HCT116 (cell line): ENCODE measurements around the gene ARHGAP10. TPM values are rescaled to one million over a fixed set of nuclear protein-coding genes. Genes with fewer than 3 reads are reported as not detected.

Source experiments
- ATAC-seq: fragments of 200-7000 bp; cut with Tn5 transposase; 2 replicates; pipeline ENCODE4 v1.9.1; 2020; ENCODE audit warnings: mild to moderate bottlenecking, moderate library complexity
- BruUV-seq: library from RNA; stranded (reverse); fragments of 400-500 nt; replicated peaks from 2 replicates; lab custom pipeline; 2021; lab: Mats Ljungman, UMichigan
- CTCF ChIA-PET: fragments of 300-600 bp; sonication (Branson Sonifier 250); formaldehyde crosslinking; loops from one replicate; lab custom pipeline; 2021; ENCODE audit warnings: antibody characterized with exemption; lab: Charles Lee
- POLR2A ChIA-PET: fragments of 300-600, 350-600 bp; sonication (Branson Sonifier 250); formaldehyde crosslinking; loops from one replicate; lab custom pipeline; 2021; ENCODE audit warnings: antibody characterized with exemption; lab: Charles Lee
- RAD21 ChIA-PET, 2 experiments: fragments of 300-600 bp; sonication (Branson Sonifier 250); formaldehyde crosslinking; loops; one replicate each; lab custom pipeline; 2023; ENCODE audit warnings: low total read pairs in 2 of 2; ENCODE audit not compliant: uncharacterized antibody in 2 of 2, unreplicated experiment in 2 of 2, low non-redundant PET in 1 of 2; lab: Charles Lee
- DNase-seq: peaks from one replicate; pipeline ENCODE4 v3.0.0-alpha.2; 2010; ENCODE audit warnings: low read depth, low spot score
- H2AFZ ChIP-seq: fragments of 200-600 bp; shearing (Covaris generic), sonication (generic); 2 replicates; pipeline ENCODE4 v1.6.1; 2017; ENCODE audit warnings: low read depth, mixed run types, mixed read lengths, antibody characterized with exemption, low read length; ENCODE audit not compliant: poor library complexity, severe bottlenecking
- H3K27ac ChIP-seq: 2 replicates; pipeline ENCODE4 v1.5.1; 2012; ENCODE audit warnings: low read depth, low read length
- H3K27me3 ChIP-seq: fragments of 200-600 bp; sonication (generic); 2 replicates; pipeline ENCODE4 v1.6.1; 2016; ENCODE audit warnings: mixed run types, low read length, mixed read lengths; ENCODE audit not compliant: insufficient read depth
- H3K36me3 ChIP-seq, 2 experiments: fragments of 200-500 bp in 1 of 2; fragments of 200-600 bp in 1 of 2; sonication (Bioruptor generic) in 1 of 2; sonication (generic) in 1 of 2; 2 replicates each; pipeline versions ENCODE4 v1.5.1 to v1.6.1; 2014 to 2016; ENCODE audit warnings: low read length in 2 of 2, inconsistent platforms in 1 of 2, mixed read lengths in 1 of 2, mixed run types in 1 of 2; ENCODE audit not compliant: insufficient read depth in 2 of 2, control insufficient read depth in 1 of 2
- H3K4me1 ChIP-seq, 2 experiments: fragments of 200-600 bp in 1 of 2; sonication (generic) in 1 of 2; 2 replicates each; pipeline versions ENCODE4 v1.5.1 to v1.6.1; 2012 to 2017; ENCODE audit warnings: low read length in 2 of 2, inconsistent platforms in 1 of 2, mild to moderate bottlenecking in 1 of 2, mixed read lengths in 1 of 2, mixed run types in 1 of 2, moderate library complexity in 1 of 2; ENCODE audit not compliant: insufficient read depth in 2 of 2, control insufficient read depth in 1 of 2
- H3K4me2 ChIP-seq: fragments of 200-600 bp; sonication (generic); 2 replicates; pipeline ENCODE4 v1.6.1; 2017; ENCODE audit warnings: mixed run types, low read length, mixed read lengths
- H3K4me3 ChIP-seq, 2 experiments: fragments of 200-600 bp in 1 of 2; sonication (generic) in 1 of 2; replicated peaks in 1 of 2; 2 replicates each; pipeline ENCODE4 v1.5.1; 2011 to 2016; ENCODE audit warnings: low read length in 2 of 2, control low read depth in 1 of 2, low read depth in 1 of 2, mild to moderate bottlenecking in 1 of 2, mixed read lengths in 1 of 2, mixed run types in 1 of 2
- H3K79me2 ChIP-seq: fragments of 200-600 bp; sonication (generic); 2 replicates; pipeline ENCODE4 v1.6.1; 2017; ENCODE audit warnings: mild to moderate bottlenecking, mixed run types, low read length, moderate library complexity, mixed read lengths; ENCODE audit not compliant: insufficient read depth
- H3K9ac ChIP-seq: fragments of 200-600 bp; sonication (generic); 2 replicates; pipeline ENCODE4 v1.6.1; 2016; ENCODE audit warnings: low read length, mixed read lengths
- H3K9me2 ChIP-seq: fragments of 200-600 bp; sonication (generic), shearing (Covaris generic); 2 replicates; pipeline ENCODE4 v1.6.1; 2017; ENCODE audit warnings: mixed run types, mild to moderate bottlenecking, moderate library complexity; ENCODE audit not compliant: insufficient read depth
- H3K9me3 ChIP-seq, 2 experiments: fragments of 200-500 bp in 1 of 2; fragments of 200-600 bp in 1 of 2; sonication (Bioruptor generic) in 1 of 2; sonication (generic) in 1 of 2; 2 replicates each; pipeline ENCODE4 v1.6.1; 2014 to 2017; ENCODE audit warnings: low read length in 2 of 2, mixed read lengths in 2 of 2, inconsistent platforms in 1 of 2, low read depth in 1 of 2, mild to moderate bottlenecking in 1 of 2, mixed run types in 1 of 2, moderate library complexity in 1 of 2; ENCODE audit not compliant: control insufficient read depth in 1 of 2, insufficient read depth in 1 of 2
- H4K20me1 ChIP-seq: fragments of 200-600 bp; sonication (generic), shearing (Covaris generic); 2 replicates; pipeline ENCODE4 v1.6.1; 2017; ENCODE audit warnings: mixed run types, mild to moderate bottlenecking, moderate library complexity; ENCODE audit not compliant: insufficient read depth
- CBX3 ChIP-seq: IDR thresholded peaks from 2 replicates; pipeline ENCODE4 v1.6.1; 2012; ENCODE audit warnings: low read depth
- CEBPB ChIP-seq: IDR thresholded peaks from 2 replicates; pipeline ENCODE4 v1.6.1; 2012; ENCODE audit warnings: low read depth
- EGR1 ChIP-seq: IDR thresholded peaks from 2 replicates; pipeline ENCODE4 v1.6.1; 2012; ENCODE audit warnings: low read depth
- ELF1 ChIP-seq: IDR thresholded peaks from 2 replicates; pipeline ENCODE4 v1.6.1; 2012; ENCODE audit warnings: low read depth, borderline replicate concordance
- EZH2 ChIP-seq: fragments of 200-600 bp; sonication (generic); IDR thresholded peaks from 2 replicates; pipeline ENCODE4 v1.6.1; 2017; ENCODE audit warnings: antibody characterized with exemption, mixed run types
- FOSL1 ChIP-seq: IDR thresholded peaks from 2 replicates; pipeline ENCODE4 v1.6.1; 2012; ENCODE audit warnings: low read depth
- JUND ChIP-seq: IDR thresholded peaks from 2 replicates; pipeline ENCODE4 v1.6.1; 2012
- POLR2AphosphoS5 ChIP-seq: IDR thresholded peaks from 2 replicates; pipeline ENCODE4 v1.6.1; 2011; ENCODE audit warnings: mild to moderate bottlenecking, low read depth, low read length, moderate library complexity
- RAD21 ChIP-seq: IDR thresholded peaks from 2 replicates; pipeline ENCODE4 v1.6.1; 2012; ENCODE audit warnings: low read depth, mild to moderate bottlenecking
- SIN3A ChIP-seq: IDR thresholded peaks from 2 replicates; pipeline ENCODE4 v1.6.1; 2012; ENCODE audit warnings: low read depth
- SRF ChIP-seq: IDR thresholded peaks from 2 replicates; pipeline ENCODE4 v1.6.1; 2012; ENCODE audit warnings: low read depth
- TCF7L2 ChIP-seq: IDR thresholded peaks from 2 replicates; pipeline ENCODE4 v1.7.0; 2011; ENCODE audit warnings: borderline replicate concordance, inconsistent platforms; ENCODE audit not compliant: insufficient read depth, insufficient read length; ENCODE audit errors: extremely low read depth
- YY1 ChIP-seq: IDR thresholded peaks from 2 replicates; pipeline ENCODE4 v1.6.1; 2011; ENCODE audit warnings: low read length, low read depth, moderate library complexity, mild to moderate bottlenecking; ENCODE audit not compliant: insufficient replicate concordance; ENCODE audit errors: extremely low read depth
- ZFX ChIP-seq: fragments of 450-650 bp; IDR thresholded peaks from 2 replicates; pipeline ENCODE4 v1.6.1; 2017
- intact Hi-C: fragments of 100-400 bp; cut with micrococcal nuclease; formaldehyde crosslinking; loops from 2 replicates; pipeline ENCODE4 v1.10.0; 2022
- total RNA-seq: library from RNA; stranded (reverse); gene quantifications from one replicate; pipeline ENCODE4 v1.2.1, GENCODE V29; 2021; ENCODE audit not compliant: unreplicated experiment
- TF ChIP-seq, protein P1 (sequence below): IDR thresholded peaks from 2 replicates; pipeline ENCODE4 v1.6.1; 2012
- TF ChIP-seq, protein P2 (sequence below): IDR thresholded peaks from 2 replicates; pipeline ENCODE4 v1.6.1; 2011; ENCODE audit warnings: mild to moderate bottlenecking, low read length, moderate library complexity; ENCODE audit not compliant: insufficient replicate concordance; ENCODE audit errors: extremely low read depth

Gene ARHGAP10
- total RNA-seq, 1 experiment from 2014 or later, result 24.7 TPM

DNA sequence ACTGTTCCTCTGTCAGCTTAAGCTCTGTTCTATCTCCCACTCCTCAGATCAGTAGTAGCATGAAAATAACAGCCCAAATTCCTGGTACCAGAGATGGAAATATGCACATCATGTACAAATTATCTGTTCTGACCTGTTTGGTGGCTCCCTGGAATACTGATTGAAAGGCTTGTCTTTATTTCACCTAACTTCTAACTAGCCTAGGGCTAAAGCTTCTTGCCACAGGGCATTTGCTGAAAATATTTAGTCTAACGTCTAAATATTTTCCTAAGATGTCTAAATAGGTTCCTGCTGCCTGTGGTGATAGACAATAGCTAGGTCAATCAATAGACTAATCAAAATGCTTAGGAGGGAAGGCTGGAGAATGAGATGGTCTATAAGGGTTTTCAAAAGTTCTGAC is 35.0 kb upstream of the ARHGAP10 start:
- no peaks in the 10 kb centered on the region for H3K79me2 ChIP-seq
- H3K4me3 ChIP-seq, result no peak overlapping the region
- no peaks in the 10 kb centered on the region for H3K36me3 ChIP-seq
- intact Hi-C loops, result no loop called here
- ChIA-PET POLR2A (no interaction called here), CTCF (interaction anchor here (0.8 kb wide), 1 partner anchor 146 kb away, joined by 3 read pairs; no protein-coding TSS in a partner anchor), RAD21 (no interaction called here)
- no peaks in the 10 kb centered on the region for H4K20me1 ChIP-seq
- H3K4me2 ChIP-seq, result no peak overlapping the region
- peak overlapping the region; percentile 39 for H2AFZ ChIP-seq
- no peaks in the 10 kb centered on the region for H3K4me1 ChIP-seq
- no peaks in the 10 kb centered on the region for H3K9me2 ChIP-seq
- DNase-seq (no peak), ATAC-seq (no peak)
- no peaks in the 10 kb centered on the region for H3K27me3 ChIP-seq
- BruUV-seq, result no TSS peak
- H3K9ac ChIP-seq, result no peak overlapping the region
- TF ChIP-seq SRF (no peak), FOSL1 (no peak), CEBPB (no peak), EZH2 (no peak), ZFX (no peak), JUND (no peak), SIN3A (no peak), POLR2AphosphoS5 (no peak), ELF1 (no peak)
- TF ChIP-seq, protein P1, sequence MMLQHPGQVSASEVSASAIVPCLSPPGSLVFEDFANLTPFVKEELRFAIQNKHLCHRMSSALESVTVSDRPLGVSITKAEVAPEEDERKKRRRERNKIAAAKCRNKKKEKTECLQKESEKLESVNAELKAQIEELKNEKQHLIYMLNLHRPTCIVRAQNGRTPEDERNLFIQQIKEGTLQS, result no peak
- H3K9me3 ChIP-seq, result no peaks in the 10 kb centered on the region
- H3K27ac ChIP-seq, result no peak overlapping the region

DNA sequence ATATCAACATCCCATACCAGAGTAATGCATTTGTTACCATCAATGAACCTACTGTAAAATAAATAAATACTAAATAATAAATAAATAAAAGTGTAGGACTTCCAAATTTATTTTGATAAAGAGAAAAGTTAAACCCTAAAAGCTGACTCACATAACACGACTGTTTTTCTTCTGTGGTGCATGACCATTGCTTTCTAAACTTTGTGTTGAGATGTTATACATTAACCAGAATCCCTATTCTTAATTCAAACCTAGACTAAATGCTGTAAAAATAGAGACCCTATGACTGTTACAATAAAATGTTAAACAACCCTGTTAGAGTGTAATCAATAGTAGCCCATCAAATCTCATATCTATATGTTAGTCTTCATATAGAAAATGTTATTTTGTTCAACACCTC is 27.0 kb upstream of the ARHGAP10 start:
- ChIA-PET CTCF (no interaction called here), RAD21 (no interaction called here), POLR2A (no interaction called here)
- no peak overlapping the region for H3K4me2 ChIP-seq
- intact Hi-C loops, result no loop called here
- BruUV-seq, result no TSS peak
- H2AFZ ChIP-seq, result no peak overlapping the region
- DNase-seq (no peak), ATAC-seq (no peak)
- no peak overlapping the region for H3K9ac ChIP-seq
- no peaks in the 10 kb centered on the region for H3K27me3 ChIP-seq
- H3K4me3 ChIP-seq, result no peak overlapping the region
- no peak overlapping the region for H3K27ac ChIP-seq
- peaks cover 0 to 9% of the 10 kb centered on the region in 2 experiments; a peak in 1 of 4 replicates for H3K4me1 ChIP-seq
- H3K79me2 ChIP-seq, result no peaks in the 10 kb centered on the region
- no peaks in the 10 kb centered on the region for H3K9me3 ChIP-seq
- H4K20me1 ChIP-seq, result no peaks in the 10 kb centered on the region
- H3K36me3 ChIP-seq, result no peaks in the 10 kb centered on the region
- H3K9me2 ChIP-seq, result no peaks in the 10 kb centered on the region
- TF ChIP-seq POLR2AphosphoS5, result no peak
- TF ChIP-seq RAD21, result no peak
- TF ChIP-seq CBX3, result no peak
- TF ChIP-seq ZFX, result no peak
- TF ChIP-seq, protein P1, result no peak
- TF ChIP-seq ELF1, result no peak
- no peak for TF ChIP-seq EGR1
- no peak for TF ChIP-seq TCF7L2
- TF ChIP-seq FOSL1, result no peak
- TF ChIP-seq, protein P2, sequence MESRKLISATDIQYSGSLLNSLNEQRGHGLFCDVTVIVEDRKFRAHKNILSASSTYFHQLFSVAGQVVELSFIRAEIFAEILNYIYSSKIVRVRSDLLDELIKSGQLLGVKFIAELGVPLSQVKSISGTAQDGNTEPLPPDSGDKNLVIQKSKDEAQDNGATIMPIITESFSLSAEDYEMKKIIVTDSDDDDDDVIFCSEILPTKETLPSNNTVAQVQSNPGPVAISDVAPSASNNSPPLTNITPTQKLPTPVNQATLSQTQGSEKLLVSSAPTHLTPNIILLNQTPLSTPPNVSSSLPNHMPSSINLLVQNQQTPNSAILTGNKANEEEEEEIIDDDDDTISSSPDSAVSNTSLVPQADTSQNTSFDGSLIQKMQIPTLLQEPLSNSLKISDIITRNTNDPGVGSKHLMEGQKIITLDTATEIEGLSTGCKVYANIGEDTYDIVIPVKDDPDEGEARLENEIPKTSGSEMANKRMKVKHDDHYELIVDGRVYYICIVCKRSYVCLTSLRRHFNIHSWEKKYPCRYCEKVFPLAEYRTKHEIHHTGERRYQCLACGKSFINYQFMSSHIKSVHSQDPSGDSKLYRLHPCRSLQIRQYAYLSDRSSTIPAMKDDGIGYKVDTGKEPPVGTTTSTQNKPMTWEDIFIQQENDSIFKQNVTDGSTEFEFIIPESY, result no peak
- no peak for TF ChIP-seq YY1
- no peak for TF ChIP-seq SIN3A
